ENCODE measurements around the gene TRAK2.

Gene TRAK2

GRCh38 chr2:201353116-201353515 is 98.1 kb downstream of the TRAK2 start:
- no peak for DNase-seq

- no peak for DNase-seq
These were observed 100.4 kb downstream of the TRAK2 start for GRCh38 chr2:201350879-201351278.

GRCh38 chr2:201349601-201350000 is 101.7 kb downstream of the TRAK2 start:
- no peak for DNase-seq

- DNase-seq: no peak
These were observed 102.5 kb downstream of the TRAK2 start for GRCh38 chr2:201348758-201349157.

GRCh38 chr2:201347138-201347537 is 104.1 kb downstream of the TRAK2 start:
- DNase-seq: no peak

- DNase-seq: no peak
These were observed 105.5 kb downstream of the TRAK2 start for GRCh38 chr2:201345625-201346213.

GRCh38 chr2:201344663-201345366 is 106.4 kb downstream of the TRAK2 start:
- DNase-seq: no peak

- DNase-seq: no peak
These were observed 107.7 kb downstream of the TRAK2 start for GRCh38 chr2:201343559-201343958.

- DNase-seq: no peak
These were observed 108.3 kb downstream of the TRAK2 start for GRCh38 chr2:201342923-201343322.

GRCh38 chr2:201329409-201329808 is 121.8 kb downstream of the TRAK2 start:
- no peak for DNase-seq

GRCh38 chr2:201327678-201328077 is 123.6 kb downstream of the TRAK2 start:
- no peak for DNase-seq
